GM12892 (cell line): ENCODE data around the gene HIPK4.

Experiments
- POLR2A ChIP-seq: IDR thresholded peaks from 2 replicates; pipeline ENCODE4 v1.6.1; 2011; ENCODE audit warnings: low read depth, low read length, control low read depth
- POLR2AphosphoS5 ChIP-seq: IDR thresholded peaks from 2 replicates; pipeline ENCODE4 v1.6.1; 2011; ENCODE audit warnings: low read depth, low read length, control low read depth

DNA sequence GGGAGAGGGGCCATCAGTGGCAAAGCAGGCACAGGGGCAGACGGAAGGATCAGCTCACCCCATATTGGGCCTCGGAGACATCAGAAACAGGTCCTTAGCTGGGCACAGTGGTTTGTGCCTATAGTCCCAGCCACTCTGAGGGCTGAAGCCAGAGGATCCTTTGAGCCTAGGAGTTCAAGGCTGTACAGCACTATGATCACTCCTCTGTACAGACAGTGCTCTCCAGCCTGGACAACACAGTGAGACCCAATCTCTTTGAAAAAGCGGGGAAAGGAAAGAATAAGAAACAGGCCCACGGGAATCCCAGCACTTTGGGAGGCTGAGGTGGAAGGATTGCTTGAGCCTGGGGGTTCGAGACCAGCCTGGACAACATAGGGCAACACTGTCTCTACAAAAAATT is 29.8 kb upstream of the HIPK4 start:
- TF ChIP-seq POLR2A (no peak), POLR2AphosphoS5 (no peak)
